HUES48 (cell line): ENCODE data around the gene LIMS3.
"Not testable (repeated sequence)": the region's sequence is repeated elsewhere in the genome, so short reads cannot be mapped to it uniquely, and the experiment has no call there.

Source experiments
- H3K27ac ChIP-seq: one replicate; pipeline ENCODE4 v1.7.0; 2013; ENCODE audit warnings: low read depth, low read length, inconsistent platforms
- H3K27me3 ChIP-seq: 2 replicates; pipeline ENCODE4 v1.6.1; 2013; ENCODE audit warnings: mild to moderate bottlenecking, low read length; ENCODE audit not compliant: control insufficient read depth, insufficient read depth
- H3K36me3 ChIP-seq: 2 replicates; pipeline ENCODE4 v1.6.1; 2013; ENCODE audit warnings: low read length; ENCODE audit not compliant: control insufficient read depth, insufficient read depth
- H3K4me1 ChIP-seq: 2 replicates; pipeline ENCODE4 v1.6.1; 2013; ENCODE audit warnings: mild to moderate bottlenecking, low read length; ENCODE audit not compliant: control insufficient read depth, insufficient read depth
- H3K4me3 ChIP-seq: 2 replicates; pipeline ENCODE4 v1.5.1; 2013; ENCODE audit warnings: mild to moderate bottlenecking, low read depth, low read length
- H3K9ac ChIP-seq: 2 replicates; pipeline ENCODE4 v1.6.1; 2013; ENCODE audit warnings: mild to moderate bottlenecking, low read depth, low read length, moderate library complexity
- H3K9me3 ChIP-seq: 2 replicates; pipeline ENCODE4 v1.6.1; 2013; ENCODE audit warnings: low read length; ENCODE audit not compliant: control insufficient read depth, insufficient read depth

The LIMS3 gene

GRCh38 chr2:109969864-109970263 is 71.4 kb downstream of the LIMS3 start:
- H3K4me3 ChIP-seq, H3K4me1 ChIP-seq, H3K36me3 ChIP-seq, H3K27ac ChIP-seq, H3K9me3 ChIP-seq, H3K27me3 ChIP-seq, H3K9ac ChIP-seq: not testable (repeated sequence)

DNA sequence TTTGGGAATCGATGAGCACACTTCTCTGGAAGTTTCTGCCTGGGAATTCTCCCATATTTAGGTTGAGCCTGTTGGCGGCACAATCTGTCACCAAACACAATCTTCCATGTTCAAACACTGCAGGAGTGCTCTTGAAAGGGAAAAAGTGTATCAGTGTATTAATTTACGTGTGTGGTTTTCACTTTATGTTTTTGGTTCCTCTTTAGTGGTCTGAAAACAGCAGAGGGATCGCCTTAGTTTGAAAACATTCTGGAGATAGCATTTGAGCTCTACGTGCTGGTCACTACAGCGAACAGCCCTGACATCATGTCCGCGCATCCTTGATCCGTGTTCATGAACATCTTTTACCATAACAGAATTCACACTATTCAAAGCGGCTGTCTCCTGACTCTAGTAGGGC is 73.2 kb downstream of the LIMS3 start:
- not testable (repeated sequence) for H3K27ac ChIP-seq, H3K36me3 ChIP-seq, H3K9me3 ChIP-seq, H3K9ac ChIP-seq, H3K4me3 ChIP-seq, H3K4me1 ChIP-seq, H3K27me3 ChIP-seq
